K562 (cell line): ENCODE results near the gene ROR2. TPM values are rescaled to one million over a fixed set of nuclear protein-coding genes. Genes with fewer than 3 reads are reported as not detected.

ENCODE experiments used
- ATAC-seq: fragments of 200-7000 bp; cut with Tn5 transposase; 3 replicates; pipeline ENCODE4 v1.9.1; 2020; ENCODE audit warnings: moderate library complexity
- BruUV-seq: library from RNA; stranded (reverse); fragments of 400-500 nt; replicated peaks from 2 replicates; lab custom pipeline; 2021; lab: Mats Ljungman, UMichigan
- CTCF ChIA-PET: fragments of 300-600 bp; formaldehyde crosslinking; extraction: SDS; loops from one replicate; lab custom pipeline; 2021; ENCODE audit warnings: low intra/inter-chr PET ratio; lab: Yijun Ruan, JAX
- POLR2A ChIA-PET: fragments of 300-600, 350-650 bp; sonication (Branson Sonifier 250); formaldehyde crosslinking; extraction: SDS; loops from one replicate; lab custom pipeline; 2021; ENCODE audit warnings: antibody characterized with exemption, inconsistent platforms; lab: Yijun Ruan, JAX
- DNase-seq, 4 experiments: peaks; one replicate each; pipeline versions ENCODE4 v3.0.0 to v3.0.0-alpha.2; 2011 to 2018; ENCODE audit warnings: low spot score in 3 of 4, mixed read lengths in 3 of 4; ENCODE audit errors: extremely low read depth in 1 of 4
- FAIRE-seq: peaks from 2 replicates; lab custom pipeline; 2011; peaks lifted over from hg19 to GRCh38; lab: Jason Lieb, UNC
- H2AFZ ChIP-seq: 2 replicates; pipeline ENCODE4 v1.6.0; 2011; ENCODE audit warnings: low read depth, low read length, control low read depth, inconsistent platforms
- H3K27ac ChIP-seq: fragments of 200-600 bp; 3 replicates; pipeline ENCODE4 v1.8.0; 2011; ENCODE audit warnings: low read depth, mild to moderate bottlenecking, control low read depth, inconsistent platforms, low read length, moderate library complexity, mixed read lengths; ENCODE audit errors: extremely low read depth
- H3K27me3 ChIP-seq, 2 experiments: fragments of 300-600 bp in 1 of 2; 2 replicates in 1 of 2; 3 replicates in 1 of 2; pipeline versions ENCODE4 v1.6.0 to v1.8.0; 2011; ENCODE audit warnings: inconsistent platforms in 2 of 2, low read length in 2 of 2, mild to moderate bottlenecking in 1 of 2, mixed read lengths in 1 of 2, moderate library complexity in 1 of 2; ENCODE audit not compliant: control insufficient read depth in 2 of 2, insufficient read depth in 2 of 2
- H3K36me3 ChIP-seq: fragments of 300-600 bp; 3 replicates; pipeline ENCODE4 v1.8.0; 2011; ENCODE audit warnings: mild to moderate bottlenecking, low read length, inconsistent platforms; ENCODE audit not compliant: control insufficient read depth, insufficient read depth
- H3K4me1 ChIP-seq, 2 experiments: fragments of 200-600 bp in 1 of 2; replicated peaks in 1 of 2; 2 replicates in 1 of 2; 3 replicates in 1 of 2; pipeline versions ENCODE4 v1.5.1 to v1.8.0; 2011; ENCODE audit warnings: inconsistent platforms in 2 of 2, low read length in 2 of 2, mild to moderate bottlenecking in 1 of 2, mixed read lengths in 1 of 2, moderate library complexity in 1 of 2; ENCODE audit not compliant: control insufficient read depth in 2 of 2, insufficient read depth in 2 of 2
- H3K4me2 ChIP-seq: 2 replicates; pipeline ENCODE4 v1.6.1; 2011; ENCODE audit warnings: low read length, control low read depth, inconsistent platforms, mixed read lengths; ENCODE audit not compliant: insufficient read depth
- H3K4me3 ChIP-seq: fragments of 200-600 bp; sonication (generic), shearing (Covaris generic); 2 replicates; pipeline ENCODE4 v1.5.1; 2016; ENCODE audit warnings: control low read depth, inconsistent platforms
- H3K79me2 ChIP-seq: fragments of 200-600 bp; 3 replicates; pipeline ENCODE4 v1.8.0; 2011; ENCODE audit warnings: low read length, inconsistent platforms; ENCODE audit not compliant: control insufficient read depth, insufficient read depth
- H3K9ac ChIP-seq, 2 experiments: 2 replicates each; pipeline versions ENCODE4 v1.6.0 to v1.6.1; 2011; ENCODE audit warnings: low read depth in 2 of 2, low read length in 2 of 2, control low read depth in 1 of 2, inconsistent platforms in 1 of 2, mild to moderate bottlenecking in 1 of 2, mixed read lengths in 1 of 2; ENCODE audit not compliant: insufficient read depth in 1 of 2
- H3K9me1 ChIP-seq: one replicate; pipeline ENCODE4 v1.6.0; 2011; ENCODE audit warnings: inconsistent platforms, mild to moderate bottlenecking, low read length, moderate library complexity; ENCODE audit not compliant: control insufficient read depth, insufficient read depth
- H3K9me3 ChIP-seq: replicated peaks from 2 replicates; pipeline ENCODE4 v1.5.1; 2011; ENCODE audit warnings: low read depth, low read length, inconsistent platforms; ENCODE audit not compliant: control insufficient read depth, insufficient read depth
- H4K20me1 ChIP-seq: replicated peaks from 2 replicates; pipeline ENCODE4 v1.6.1; 2011; ENCODE audit warnings: low read length, inconsistent platforms, mixed read lengths; ENCODE audit not compliant: control insufficient read depth, insufficient read depth
- JUN ChIP-seq, 2 experiments: sonication (generic) in 1 of 2; formaldehyde crosslinking in 1 of 2; IDR thresholded peaks; 2 replicates each; pipeline versions ENCODE4 v1.6.1 to v1.8.0; 2012 to 2022; ENCODE audit warnings: borderline replicate concordance in 2 of 2, mild to moderate bottlenecking in 2 of 2, improper control_type of control experiment in 1 of 2, low read depth in 1 of 2, low read length in 1 of 2, missing genetic modification reagents in 1 of 2
- NELFE ChIP-seq: IDR thresholded peaks from 2 replicates; pipeline ENCODE4 v1.6.1; 2011; ENCODE audit warnings: mild to moderate bottlenecking; ENCODE audit not compliant: insufficient read depth, insufficient read length
- PHF21A ChIP-seq: fragments of 450-650 bp; IDR thresholded peaks from 2 replicates; pipeline ENCODE4 v1.6.1; 2017; ENCODE audit warnings: low read depth, borderline replicate concordance
- SIN3A ChIP-seq, 2 experiments: fragments of 150-350 bp in 1 of 2; IDR thresholded peaks; 2 replicates each; pipeline ENCODE4 v1.6.1; 2011 to 2016; ENCODE audit warnings: borderline replicate concordance in 2 of 2, low read depth in 2 of 2, low read length in 2 of 2, mild to moderate bottlenecking in 2 of 2, moderate library complexity in 2 of 2; ENCODE audit not compliant: control insufficient read depth in 1 of 2
- TRIM28 ChIP-seq: fragments of 450-650 bp; IDR thresholded peaks from 2 replicates; pipeline ENCODE4 v1.6.1; 2017
- VEZF1 ChIP-seq: fragments of 200-800 bp; sonication (Bioruptor generic); IDR thresholded peaks from 2 replicates; pipeline ENCODE4 v1.6.1; 2017; ENCODE audit warnings: missing genetic modification characterization, missing compliant biosample characterization
- ZFP1 ChIP-seq: fragments of 450-650 bp; formaldehyde crosslinking; IDR thresholded peaks from 2 replicates; pipeline ENCODE4 v1.4.0; 2020; ENCODE audit warnings: mild to moderate bottlenecking, mixed read lengths
- ZMIZ1 ChIP-seq, 2 experiments: fragments of 150-350 bp in 1 of 2; IDR thresholded peaks; 2 replicates each; pipeline ENCODE4 v1.6.1; 2012 to 2016; ENCODE audit warnings: low read depth in 2 of 2, low read length in 2 of 2, mild to moderate bottlenecking in 1 of 2, moderate library complexity in 1 of 2
- ZNF384 ChIP-seq: IDR thresholded peaks from 2 replicates; pipeline ENCODE4 v1.6.1; 2012; ENCODE audit warnings: low read depth, low read length, improper control_type of control experiment
- ZNF408 ChIP-seq: fragments of 250-450 bp; sonication (Bioruptor Pico); IDR thresholded peaks from 2 replicates; pipeline ENCODE4 v1.4.0; 2020; ENCODE audit warnings: low read depth, mild to moderate bottlenecking, moderate library complexity
- WGBS: fragments of 100-300 bp; shearing (Covaris generic); methylation state at CpG from one replicate; pipeline ENCODE4 v1.1.6; 2016; ENCODE audit warnings: low coverage, mixed read lengths; ENCODE audit not compliant: insufficient coverage; ENCODE audit errors: missing lambda C conversion rate; 5-methylcytosine and 5-hydroxymethylcytosine counted together
- in situ Hi-C: fragments of 300-500 bp; cut with MboI; formaldehyde crosslinking; loops from 4 replicates; pipeline ENCODE4 v1.15.0; 2018; ENCODE audit warnings: inconsistent platforms, mixed read lengths
- intact Hi-C: fragments of 100-400 bp; cut with micrococcal nuclease; formaldehyde crosslinking; loops from 2 replicates; pipeline ENCODE4 v1.14.2; 2022
- polyA plus RNA-seq, 8 experiments: library from polyadenylated mRNA; depleted of rRNA in 4 of 8; stranded (reverse) in 5 of 8; unstranded in 3 of 8; fragments of >200 nt; fragmentation: Nextera tagmentation in 2 of 8; fragmentation: Illumina TruSeq in 1 of 8; extraction: Ambion mirVana in 2 of 8; extraction: Trizol in 1 of 8; gene quantifications; 2 replicates each; pipeline versions ENCODE4 v1.2.1 to v1.2.3, GENCODE V29; 2011 to 2014; ENCODE audit warnings: inconsistent platforms in 1 of 8, missing spikeins in 1 of 8
- total RNA-seq, 7 experiments: library from RNA; depleted of rRNA in 6 of 7; stranded (reverse); fragments of >200 nt in 6 of 7; fragmentation: Illumina TruSeq in 2 of 7; extraction: Trizol in 2 of 7; gene quantifications; 2 replicates each; pipeline versions ENCODE4 v1.2.1 to v1.2.3, GENCODE V29; 2011 to 2021; ENCODE audit warnings: low replicate concordance in 1 of 7
- TF ChIP-seq, protein P1 (sequence below): IDR thresholded peaks from 2 replicates; pipeline ENCODE4 v1.6.1; 2011; ENCODE audit warnings: borderline replicate concordance, low read depth, mild to moderate bottlenecking, moderate library complexity, low read length; ENCODE audit not compliant: insufficient read depth, poor library complexity, severe bottlenecking

The ROR2 gene
- total and polyA plus RNA-seq, 9 of the 15 experiments (the other 6 are each of a cell fraction or from before 2014, with no cell fraction given): 5.6 to 33.8 (median 15.3) TPM

DNA sequence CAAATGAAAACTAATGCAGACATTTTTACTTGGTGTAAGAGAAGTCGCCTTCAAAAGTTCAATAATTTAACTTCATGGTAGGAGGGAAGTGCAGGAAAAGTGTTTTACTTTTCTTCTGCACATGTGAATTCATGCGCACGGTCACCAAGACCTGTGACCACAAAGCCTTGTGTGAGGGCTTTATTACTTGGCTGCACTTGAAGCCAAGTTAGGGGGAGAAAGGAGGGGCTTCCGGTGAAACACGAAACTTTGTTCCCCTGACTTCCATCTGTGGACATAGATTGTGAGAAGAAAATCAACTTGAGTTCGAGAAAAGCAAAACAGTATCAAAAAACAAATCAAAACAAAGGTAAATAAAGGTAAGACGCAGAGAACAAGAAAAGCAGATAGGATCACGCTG is 239.9 kb downstream of the ROR2 start (continued):
- TF ChIP-seq ZMIZ1 (IDR thresholded peaks at IDR 0.05; ENCODE audit: low read depth in 2 of 2, low read length in 2 of 2) (no peak), VEZF1 (no peak), ZFP1 (CRISPR knock-in tag) (no peak), SIN3A (IDR thresholded peaks at IDR 0.05; ENCODE audit: borderline replicate concordance in 2 of 2, control insufficient read depth in 1 of 2, low read depth in 2 of 2, low read length in 2 of 2) (no peak)

DNA sequence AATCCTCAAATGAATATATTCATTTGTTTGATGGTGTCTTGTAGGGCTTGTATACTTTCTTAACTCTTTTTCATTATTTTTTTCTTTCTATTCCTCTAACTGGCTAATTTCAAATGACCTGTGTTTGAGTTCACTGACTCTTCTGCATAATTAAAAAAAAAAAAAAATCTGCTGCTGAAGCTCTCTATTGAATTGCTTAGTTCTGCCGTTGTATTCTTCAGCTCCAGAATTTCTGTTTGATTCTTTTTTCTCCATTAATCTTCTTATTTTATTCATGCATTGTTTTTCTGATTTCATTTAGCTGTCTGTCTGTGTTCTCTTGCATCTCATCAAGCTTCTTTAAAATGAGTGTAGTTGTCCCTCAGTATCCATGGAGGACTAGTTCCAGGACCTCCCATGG is 244.6 kb downstream of the ROR2 start:
- Histone ChIP-seq H2AFZ (no peak overlapping the region), H4K20me1 (no peaks in the 10 kb centered on the region), H3K36me3 (no peaks in the 10 kb centered on the region), H3K27ac (no peak overlapping the region), H3K4me3 (no peak overlapping the region), H3K9ac (no peak overlapping the region), H3K4me1 (no peaks in the 10 kb centered on the region), H3K9me1 (no peaks in the 10 kb centered on the region), H3K9me3 (peaks cover 7% of the 10 kb centered on the region; the same call in 1 of the 2 replicates), H3K4me2 (no peak overlapping the region), H3K27me3 (no peaks in the 10 kb centered on the region), H3K79me2 (no peaks in the 10 kb centered on the region)
- FAIRE-seq (peak; percentile 58), ATAC-seq (no peak), DNase-seq (no peak)
- in situ Hi-C loops (no loop called here), intact Hi-C loops (no loop called here)
- POLR2A ChIA-PET: interaction anchor here (0.8 kb wide), 1 partner anchor 94 kb away, joined by 3 read pairs; no protein-coding TSS in a partner anchor
- no TSS peak for BruUV-seq
- CTCF ChIA-PET: no interaction called here
- WGBS: 33% methylated on average over 1 of the region's 1 CpG
- no peak for TF ChIP-seq ZNF408
- no peak for TF ChIP-seq NELFE
- 0 out of 2 replicates have a peak, but pooled peaks have one; percentile 31 for TF ChIP-seq JUN (IDR thresholded peaks at IDR 0.05; ENCODE audit: borderline replicate concordance, low read depth, low read length)
- no peak for TF ChIP-seq JUN (CRISPR knock-in tag; IDR thresholded peaks at IDR 0.05; ENCODE audit: borderline replicate concordance)
- TF ChIP-seq TRIM28: peak; percentile 93
- no peak for TF ChIP-seq PHF21A
- TF ChIP-seq, protein P1, sequence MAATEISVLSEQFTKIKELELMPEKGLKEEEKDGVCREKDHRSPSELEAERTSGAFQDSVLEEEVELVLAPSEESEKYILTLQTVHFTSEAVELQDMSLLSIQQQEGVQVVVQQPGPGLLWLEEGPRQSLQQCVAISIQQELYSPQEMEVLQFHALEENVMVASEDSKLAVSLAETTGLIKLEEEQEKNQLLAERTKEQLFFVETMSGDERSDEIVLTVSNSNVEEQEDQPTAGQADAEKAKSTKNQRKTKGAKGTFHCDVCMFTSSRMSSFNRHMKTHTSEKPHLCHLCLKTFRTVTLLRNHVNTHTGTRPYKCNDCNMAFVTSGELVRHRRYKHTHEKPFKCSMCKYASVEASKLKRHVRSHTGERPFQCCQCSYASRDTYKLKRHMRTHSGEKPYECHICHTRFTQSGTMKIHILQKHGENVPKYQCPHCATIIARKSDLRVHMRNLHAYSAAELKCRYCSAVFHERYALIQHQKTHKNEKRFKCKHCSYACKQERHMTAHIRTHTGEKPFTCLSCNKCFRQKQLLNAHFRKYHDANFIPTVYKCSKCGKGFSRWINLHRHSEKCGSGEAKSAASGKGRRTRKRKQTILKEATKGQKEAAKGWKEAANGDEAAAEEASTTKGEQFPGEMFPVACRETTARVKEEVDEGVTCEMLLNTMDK: no peak
- peak; percentile 98 for TF ChIP-seq ZNF384
